ENCODE measurements around the gene MYZAP.

- no peak for TF ChIP-seq CTCF (IDR thresholded peaks at IDR 0.05; ENCODE audit: poor library complexity, severe bottlenecking)
- TF ChIP-seq EZH2 (IDR thresholded peaks at IDR 0.05; ENCODE audit: borderline replicate concordance, insufficient read depth, low read length, poor library complexity, severe bottlenecking) = no peak
- TF ChIP-seq TAF1 (IDR thresholded peaks at IDR 0.05; ENCODE audit: low read depth) = no peak
- no peak for TF ChIP-seq EP300 (conservative IDR thresholded peaks at IDR 0.05; ENCODE audit: poor library complexity, severe bottlenecking)
- TF ChIP-seq SMC3 (conservative IDR thresholded peaks at IDR 0.05; ENCODE audit: poor library complexity) = no peak
- TF ChIP-seq POLR2AphosphoS5 (IDR thresholded peaks at IDR 0.05) = no peak
- no peak for TF ChIP-seq REST (IDR thresholded peaks at IDR 0.05; ENCODE audit: borderline replicate concordance)
- no peak for TF ChIP-seq MXI1 (conservative IDR thresholded peaks at IDR 0.05; ENCODE audit: poor library complexity, severe bottlenecking)
- TF ChIP-seq RAD21 (conservative IDR thresholded peaks at IDR 0.05) = no peak
Observed at GRCh38 chr15:57686657-57687056, 95.0 kb downstream of the MYZAP start.
